ENCODE measurements around the gene PIRT. TPM values are rescaled to one million over a fixed set of nuclear protein-coding genes. Genes with fewer than 3 reads are reported as not detected.

The PIRT gene
- total RNA-seq, 2 experiments from 2014 or later: not detected

GRCh38 chr17:10843811-10844210 lies 5.9 kb upstream of the PIRT start:
- no peak for DNase-seq
- H3K27me3 Mint-ChIP-seq: peaks cover 4% of the 10 kb centered on the region
- POLR2A ChIA-PET: no interaction called here
- peak overlapping the region; percentile 31 for H3K4me3 Mint-ChIP-seq
- H3K36me3 Mint-ChIP-seq: no peaks in the 10 kb centered on the region
- H3K9me3 Mint-ChIP-seq: no peaks in the 10 kb centered on the region
- no peak for ATAC-seq (ENCODE audit: low read depth)
- H3K4me1 Mint-ChIP-seq: peaks cover 6% of the 10 kb centered on the region
- no peak overlapping the region for H3K27ac Mint-ChIP-seq

- Mint-ChIP-seq H3K36me3 (no peaks in the 10 kb centered on the region), H3K4me3 (no peak overlapping the region), H3K27ac (no peak overlapping the region), H3K27me3 (peaks cover 4% of the 10 kb centered on the region), H3K9me3 (no peaks in the 10 kb centered on the region), H3K4me1 (peaks cover 6% of the 10 kb centered on the region)
- ATAC-seq (ENCODE audit: low read depth): no peak
- POLR2A ChIA-PET: no interaction called here
- no peak for DNase-seq
Measured at GRCh38 chr17:10842658-10843057, 4.8 kb upstream of the PIRT start.

GRCh38 chr17:10838682-10839081 lies 795 bp upstream of the PIRT start:
- POLR2A ChIA-PET: no interaction called here
- DNase-seq: no peak
- Mint-ChIP-seq H3K27ac (no peak overlapping the region), H3K36me3 (no peaks in the 10 kb centered on the region), H3K9me3 (no peaks in the 10 kb centered on the region), H3K27me3 (no peaks in the 10 kb centered on the region), H3K4me1 (no peaks in the 10 kb centered on the region), H3K4me3 (no peak overlapping the region)
- no peak for ATAC-seq (ENCODE audit: low read depth)

GRCh38 chr17:10836966-10837590 lies 809 bp downstream of the PIRT start:
- H3K9me3 Mint-ChIP-seq: no peaks in the 10 kb centered on the region
- no peak for ATAC-seq (ENCODE audit: low read depth)
- H3K27me3 Mint-ChIP-seq: no peaks in the 10 kb centered on the region
- H3K27ac Mint-ChIP-seq: no peak overlapping the region
- H3K36me3 Mint-ChIP-seq: no peaks in the 10 kb centered on the region
- no peaks in the 10 kb centered on the region for H3K4me1 Mint-ChIP-seq
- DNase-seq: no peak
- POLR2A ChIA-PET: no interaction called here
- H3K4me3 Mint-ChIP-seq: no peak overlapping the region

GRCh38 chr17:10836145-10836544 lies 1.7 kb downstream of the PIRT start:
- no peak overlapping the region for H3K27ac Mint-ChIP-seq
- no peaks in the 10 kb centered on the region for H3K9me3 Mint-ChIP-seq
- no peak for ATAC-seq (ENCODE audit: low read depth)
- H3K4me1 Mint-ChIP-seq: no peaks in the 10 kb centered on the region
- POLR2A ChIA-PET: no interaction called here
- no peak for DNase-seq
- H3K4me3 Mint-ChIP-seq: no peak overlapping the region
- no peaks in the 10 kb centered on the region for H3K27me3 Mint-ChIP-seq
- no peaks in the 10 kb centered on the region for H3K36me3 Mint-ChIP-seq

GRCh38 chr17:10831696-10832095 lies 6.2 kb downstream of the PIRT start:
- H3K36me3 Mint-ChIP-seq: no peaks in the 10 kb centered on the region
- no peak overlapping the region for H3K27ac Mint-ChIP-seq
- H3K4me3 Mint-ChIP-seq: no peak overlapping the region
- POLR2A ChIA-PET: no interaction called here
- DNase-seq (no peak), ATAC-seq (ENCODE audit: low read depth) (no peak)
- H3K4me1 Mint-ChIP-seq: no peaks in the 10 kb centered on the region
- no peaks in the 10 kb centered on the region for H3K27me3 Mint-ChIP-seq
- no peaks in the 10 kb centered on the region for H3K9me3 Mint-ChIP-seq

- POLR2A ChIA-PET: no interaction called here
- ATAC-seq (ENCODE audit: low read depth) (no peak), DNase-seq (no peak)
- Mint-ChIP-seq H3K27me3 (peaks cover 2% of the 10 kb centered on the region), H3K36me3 (no peaks in the 10 kb centered on the region), H3K4me3 (no peak overlapping the region), H3K27ac (no peak overlapping the region), H3K4me1 (no peaks in the 10 kb centered on the region), H3K9me3 (no peaks in the 10 kb centered on the region)
Measured at GRCh38 chr17:10827898-10828552, 9.9 kb downstream of the PIRT start.

GRCh38 chr17:10824874-10825273 lies 13.0 kb downstream of the PIRT start:
- ATAC-seq (ENCODE audit: low read depth) (no peak), DNase-seq (no peak)
- no peak overlapping the region for H3K27ac Mint-ChIP-seq
- H3K4me1 Mint-ChIP-seq: no peaks in the 10 kb centered on the region
- H3K9me3 Mint-ChIP-seq: no peaks in the 10 kb centered on the region
- H3K4me3 Mint-ChIP-seq: no peak overlapping the region
- POLR2A ChIA-PET: no interaction called here
- H3K27me3 Mint-ChIP-seq: peaks cover 2% of the 10 kb centered on the region
- H3K36me3 Mint-ChIP-seq: no peaks in the 10 kb centered on the region

- DNase-seq (no peak), ATAC-seq (ENCODE audit: low read depth) (no peak)
- no peak overlapping the region for H3K27ac Mint-ChIP-seq
- H3K4me1 Mint-ChIP-seq: no peaks in the 10 kb centered on the region
- POLR2A ChIA-PET: no interaction called here
- no peak overlapping the region for H3K4me3 Mint-ChIP-seq
- peaks cover 2% of the 10 kb centered on the region for H3K27me3 Mint-ChIP-seq
- no peaks in the 10 kb centered on the region for H3K9me3 Mint-ChIP-seq
- no peaks in the 10 kb centered on the region for H3K36me3 Mint-ChIP-seq
Measured at GRCh38 chr17:10821770-10822169, 16.1 kb downstream of the PIRT start.

- Mint-ChIP-seq H3K4me1 (no peaks in the 10 kb centered on the region), H3K9me3 (no peaks in the 10 kb centered on the region), H3K27me3 (peaks cover 2% of the 10 kb centered on the region), H3K36me3 (no peaks in the 10 kb centered on the region), H3K4me3 (no peak overlapping the region), H3K27ac (no peak overlapping the region)
- POLR2A ChIA-PET: no interaction called here
- no peak for DNase-seq
- no peak for ATAC-seq (ENCODE audit: low read depth)
Measured at GRCh38 chr17:10821054-10821453, 16.8 kb downstream of the PIRT start.

GRCh38 chr17:10815319-10815718 lies 22.6 kb downstream of the PIRT start:
- H3K4me3 Mint-ChIP-seq: no peak overlapping the region
- H3K27ac Mint-ChIP-seq: no peak overlapping the region
- ATAC-seq (ENCODE audit: low read depth) (no peak), DNase-seq (no peak)
- POLR2A ChIA-PET: no interaction called here
- H3K4me1 Mint-ChIP-seq: no peaks in the 10 kb centered on the region
- H3K27me3 Mint-ChIP-seq: peaks cover 3% of the 10 kb centered on the region
- H3K36me3 Mint-ChIP-seq: no peaks in the 10 kb centered on the region
- H3K9me3 Mint-ChIP-seq: no peaks in the 10 kb centered on the region

GRCh38 chr17:10814075-10814474 lies 23.8 kb downstream of the PIRT start:
- no peak overlapping the region for H3K4me3 Mint-ChIP-seq
- DNase-seq: no peak

GRCh38 chr17:10812674-10813073 lies 25.2 kb downstream of the PIRT start:
- no peaks in the 10 kb centered on the region for H3K4me1 Mint-ChIP-seq
- POLR2A ChIA-PET: no interaction called here
- H3K27me3 Mint-ChIP-seq: peaks cover 3% of the 10 kb centered on the region
- no peak for ATAC-seq (ENCODE audit: low read depth)
- H3K36me3 Mint-ChIP-seq: no peaks in the 10 kb centered on the region
- H3K27ac Mint-ChIP-seq: no peak overlapping the region
- no peaks in the 10 kb centered on the region for H3K9me3 Mint-ChIP-seq
- H3K4me3 Mint-ChIP-seq: no peak overlapping the region
- DNase-seq: no peak

More at GRCh38 chr17:10814075-10814474, 23.8 kb downstream of the PIRT start:
- Mint-ChIP-seq H3K9me3 (no peaks in the 10 kb centered on the region), H3K27ac (no peak overlapping the region), H3K36me3 (no peaks in the 10 kb centered on the region), H3K4me1 (no peaks in the 10 kb centered on the region), H3K27me3 (peaks cover 3% of the 10 kb centered on the region)
- POLR2A ChIA-PET: interaction anchor here (0.5 kb wide), 1 partner anchor 1181 kb away, joined by 5 read pairs; no protein-coding TSS in a partner anchor
- no peak for ATAC-seq (ENCODE audit: low read depth)

- POLR2A ChIA-PET: no interaction called here
- Mint-ChIP-seq H3K27ac (no peak overlapping the region), H3K4me3 (no peak overlapping the region), H3K36me3 (no peaks in the 10 kb centered on the region), H3K4me1 (no peaks in the 10 kb centered on the region), H3K9me3 (no peaks in the 10 kb centered on the region), H3K27me3 (peaks cover 3% of the 10 kb centered on the region)
- DNase-seq: no peak
- ATAC-seq (ENCODE audit: low read depth): no peak
Measured at GRCh38 chr17:10809605-10810004, 28.3 kb downstream of the PIRT start.

Measured in activated naive CD8-positive, alpha-beta T cell treated with anti-CD3 and anti-CD28 coated beads, Interleukin-2, amount 10 ng/mL, durations not matched to agents 7 days and 5 days (primary cell).